K562 (cell line): ENCODE results near the gene OCIAD1. TPM values are rescaled to one million over a fixed set of nuclear protein-coding genes. Genes with fewer than 3 reads are reported as not detected.

ENCODE experiments used
- ASH1L ChIP-seq: fragments of 450-650 bp; IDR thresholded peaks from 2 replicates; pipeline ENCODE4 v1.6.1; 2018; ENCODE audit warnings: borderline replicate concordance, mild to moderate bottlenecking, low read depth; ENCODE audit not compliant: partially characterized antibody
- ATF4 ChIP-seq: fragments of 450-650 bp; formaldehyde crosslinking; IDR thresholded peaks from 2 replicates; pipeline ENCODE4 v1.4.0; 2022; ENCODE audit warnings: mild to moderate bottlenecking, moderate library complexity
- CEBPB ChIP-seq: fragments of 450-650 bp; IDR thresholded peaks from 2 replicates; pipeline ENCODE4 v1.6.1; 2016; ENCODE audit warnings: missing genetic modification characterization, missing compliant biosample characterization
- EHMT2 ChIP-seq: fragments of 450-650 bp; IDR thresholded peaks from 2 replicates; pipeline ENCODE4 v1.6.1; 2018; ENCODE audit warnings: antibody characterized with exemption
- FOXA1 ChIP-seq: fragments of 450-650 bp; IDR thresholded peaks from 2 replicates; pipeline ENCODE4 v1.6.1; 2016; ENCODE audit warnings: mild to moderate bottlenecking, borderline replicate concordance
- GATAD2A ChIP-seq: fragments of 450-650 bp; IDR thresholded peaks from 2 replicates; pipeline ENCODE4 v1.6.1; 2017
- HDAC1 ChIP-seq, 2 experiments: fragments of 450-650 bp; IDR thresholded peaks; 2 replicates each; pipeline ENCODE4 v1.6.1; 2016 to 2017; ENCODE audit warnings: inconsistent platforms in 1 of 2, mild to moderate bottlenecking in 1 of 2, moderate library complexity in 1 of 2
- HDGF ChIP-seq: fragments of 450-650 bp; IDR thresholded peaks from 2 replicates; pipeline ENCODE4 v1.6.1; 2016
- HEY1 ChIP-seq: fragments of 250-450 bp; sonication (Bioruptor Pico); IDR thresholded peaks from 2 replicates; pipeline ENCODE4 v1.5.0; 2020; ENCODE audit warnings: mild to moderate bottlenecking, moderate library complexity, borderline replicate concordance
- MEIS2 ChIP-seq: fragments of 450-650 bp; IDR thresholded peaks from 2 replicates; pipeline ENCODE4 v1.6.1; 2014; ENCODE audit warnings: mild to moderate bottlenecking; ENCODE audit not compliant: partially characterized antibody
- MYNN ChIP-seq, 2 experiments: sonication (generic); formaldehyde crosslinking in 1 of 2; IDR thresholded peaks; 2 replicates each; pipeline versions ENCODE4 v1.5.0 to v1.6.1; 2016 to 2020; ENCODE audit warnings: antibody characterized with exemption in 1 of 2, missing genetic modification reagents in 1 of 2
- NR2C2 ChIP-seq, 2 experiments: fragments of 200-800 bp in 1 of 2; sonication (Bioruptor generic) in 1 of 2; sonication (generic) in 1 of 2; formaldehyde crosslinking in 1 of 2; IDR thresholded peaks; 2 replicates each; pipeline versions ENCODE4 v1.6.1 to v1.8.0; 2016 to 2022; ENCODE audit warnings: mild to moderate bottlenecking in 1 of 2, missing compliant biosample characterization in 1 of 2, missing genetic modification characterization in 1 of 2, missing genetic modification reagents in 1 of 2
- PHB2 ChIP-seq: fragments of 450-650 bp; IDR thresholded peaks from 2 replicates; pipeline ENCODE4 v1.6.1; 2017; ENCODE audit warnings: low read depth
- RBM34 ChIP-seq: fragments of 200-400 bp; formaldehyde crosslinking; IDR thresholded peaks from 2 replicates; pipeline ENCODE4 v1.6.1; 2018; ENCODE audit warnings: low read length, borderline replicate concordance; ENCODE audit not compliant: insufficient read depth
- RNF2 ChIP-seq: sonication (generic); IDR thresholded peaks from 2 replicates; pipeline ENCODE4 v1.6.1; 2016
- SMARCA4 ChIP-seq: fragments of 450-650 bp; IDR thresholded peaks from 2 replicates; pipeline ENCODE4 v1.6.1; 2016
- SMC3 ChIP-seq: conservative IDR thresholded peaks from 2 replicates; pipeline ENCODE4 v1.6.1; 2011; ENCODE audit warnings: low read depth, low read length, improper control_type of control experiment; ENCODE audit not compliant: insufficient read depth
- SNIP1 ChIP-seq: fragments of 450-650 bp; IDR thresholded peaks from 2 replicates; pipeline ENCODE4 v1.7.1; 2017; ENCODE audit warnings: low read depth, mild to moderate bottlenecking
- SRF ChIP-seq, 2 experiments: fragments of 250-450, 450-650 bp in 1 of 2; sonication (Bioruptor Pico) in 1 of 2; sonication (generic) in 1 of 2; formaldehyde crosslinking; IDR thresholded peaks; 2 replicates each; pipeline versions ENCODE4 v1.5.0 to v1.5.1; 2020 to 2022; ENCODE audit warnings: mild to moderate bottlenecking in 1 of 2, missing genetic modification reagents in 1 of 2
- SUPT5H ChIP-seq: fragments of 450-650 bp; IDR thresholded peaks from 2 replicates; pipeline ENCODE4 v1.6.1; 2016
- TCF3 ChIP-seq: sonication (generic); formaldehyde crosslinking; IDR thresholded peaks from 2 replicates; pipeline ENCODE4 v1.4.0; 2020; ENCODE audit warnings: mild to moderate bottlenecking, missing genetic modification reagents
- WHSC1 ChIP-seq: IDR thresholded peaks from one replicate; pipeline ENCODE4 v1.6.1; 2012; ENCODE audit warnings: low read length, control low read depth, inconsistent platforms
- ZNF224 ChIP-seq: sonication (generic); formaldehyde crosslinking; IDR thresholded peaks from 2 replicates; pipeline ENCODE4 v1.8.0; 2022; ENCODE audit warnings: mild to moderate bottlenecking, missing genetic modification reagents
- ZNF395 ChIP-seq: fragments of 200-800 bp; sonication (Bioruptor generic); IDR thresholded peaks from 2 replicates; pipeline ENCODE4 v1.6.1; 2017; ENCODE audit warnings: missing genetic modification characterization, missing compliant biosample characterization
- ZNF512 ChIP-seq: IDR thresholded peaks from 2 replicates; pipeline ENCODE4 v1.6.1; 2016; ENCODE audit warnings: missing genetic modification characterization, missing compliant biosample characterization
- ZNF79 ChIP-seq: fragments of 250-450 bp; sonication (Bioruptor Pico); IDR thresholded peaks from 2 replicates; pipeline ENCODE4 v1.4.0; 2020; ENCODE audit warnings: low read depth, mild to moderate bottlenecking, moderate library complexity
- ZZZ3 ChIP-seq: fragments of 450-650 bp; IDR thresholded peaks from 2 replicates; pipeline ENCODE4 v1.6.1; 2016; ENCODE audit warnings: antibody characterized with exemption, mild to moderate bottlenecking, moderate library complexity
- polyA plus RNA-seq, 8 experiments: library from polyadenylated mRNA; depleted of rRNA in 4 of 8; stranded (reverse) in 5 of 8; unstranded in 3 of 8; fragments of >200 nt; fragmentation: Nextera tagmentation in 2 of 8; fragmentation: Illumina TruSeq in 1 of 8; extraction: Ambion mirVana in 2 of 8; extraction: Trizol in 1 of 8; gene quantifications; 2 replicates each; pipeline versions ENCODE4 v1.2.1 to v1.2.3, GENCODE V29; 2011 to 2014; ENCODE audit warnings: inconsistent platforms in 1 of 8, missing spikeins in 1 of 8
- total RNA-seq, 7 experiments: library from RNA; depleted of rRNA in 6 of 7; stranded (reverse); fragments of >200 nt in 6 of 7; fragmentation: Illumina TruSeq in 2 of 7; extraction: Trizol in 2 of 7; gene quantifications; 2 replicates each; pipeline versions ENCODE4 v1.2.1 to v1.2.3, GENCODE V29; 2011 to 2021; ENCODE audit warnings: low replicate concordance in 1 of 7

OCIAD1 gene
- total and polyA plus RNA-seq, 9 of the 15 experiments (the other 6 are each of a cell fraction or from before 2014, with no cell fraction given) = 99.0 to 358 (median 196) TPM

- TF ChIP-seq RBM34 (no peak), SNIP1 (no peak), ZNF395 (CRISPR knock-in tag) (no peak), SUPT5H (no peak), MYNN (IDR thresholded peaks at IDR 0.05) (no peak), MYNN (CRISPR knock-in tag; IDR thresholded peaks at IDR 0.05) (no peak), ZNF512 (tag) (no peak), WHSC1 (no peak), ATF4 (CRISPR knock-in tag) (no peak), NR2C2 (CRISPR knock-in tag; IDR thresholded peaks at IDR 0.05) (peak; percentile 68; the same call in 1 of the 2 replicates), NR2C2 (tag; IDR thresholded peaks at IDR 0.05) (peak; percentile 96), SRF (CRISPR knock-in tag; IDR thresholded peaks at IDR 0.05) (no peak), PHB2 (no peak), GATAD2A (no peak), RNF2 (no peak), TCF3 (CRISPR knock-in tag) (peak; percentile 24; the same call in 1 of the 2 replicates), HDAC1 (IDR thresholded peaks at IDR 0.05) (peak in 1 of 2 experiments; percentile 45; a peak in 1 of 4 replicates), SMC3 (no peak), ZNF79 (CRISPR knock-in tag) (no peak), EHMT2 (no peak), FOXA1 (no peak), MEIS2 (peak; percentile 44), ZZZ3 (no peak), HDGF (no peak), SMARCA4 (no peak), CEBPB (peak; percentile 59), ZNF224 (CRISPR knock-in tag) (no peak), ASH1L (no peak), HEY1 (CRISPR knock-in tag) (no peak)
Observed at GRCh38 chr4:48804584-48805301, 26.1 kb upstream of the OCIAD1 start (continued).
